ENCODE measurements around the gene MYADML2.

- no peak for TF ChIP-seq CTCF (IDR thresholded peaks at IDR 0.05)
- peak in 1 of 4 donors; percentile 13 for TF ChIP-seq POLR2A (IDR thresholded peaks at IDR 0.05)
Observed at GRCh38 chr17:81918832-81919545, 28.0 kb downstream of the MYADML2 start.
